HK-2 (cell line): ENCODE measurements around the gene GPX2.

Experiments
- DNase-seq: peaks from one replicate; pipeline ENCODE4 v3.0.0-alpha.2; 2018; ENCODE audit not compliant: unreplicated experiment

GPX2 gene

DNA sequence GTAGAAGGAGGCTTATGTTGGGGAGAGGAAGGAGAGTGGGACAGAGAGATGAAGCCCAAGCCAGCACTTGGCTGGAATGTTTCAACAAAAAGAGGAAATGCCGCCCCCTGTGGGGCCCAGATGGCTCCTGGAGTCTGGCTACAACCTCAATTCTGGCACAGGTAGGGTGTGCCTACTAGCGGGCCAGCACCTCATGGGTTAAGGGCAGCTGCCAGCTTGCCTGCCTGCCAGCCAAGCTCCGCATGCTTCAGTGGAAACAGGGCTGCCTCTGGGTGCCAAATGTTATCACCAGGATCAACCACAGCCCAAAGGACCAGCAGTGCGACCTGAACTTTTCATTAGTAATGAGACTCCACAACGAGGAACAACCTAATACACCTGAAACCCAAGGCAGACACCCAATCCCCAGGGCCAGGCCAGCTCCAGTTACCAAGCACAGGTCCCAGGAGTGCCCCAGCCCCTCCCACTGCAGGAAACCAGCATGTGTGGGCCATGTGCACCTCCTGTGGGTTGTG is 18.3 kb upstream of the GPX2 start:
- DNase-seq = no peak

DNA sequence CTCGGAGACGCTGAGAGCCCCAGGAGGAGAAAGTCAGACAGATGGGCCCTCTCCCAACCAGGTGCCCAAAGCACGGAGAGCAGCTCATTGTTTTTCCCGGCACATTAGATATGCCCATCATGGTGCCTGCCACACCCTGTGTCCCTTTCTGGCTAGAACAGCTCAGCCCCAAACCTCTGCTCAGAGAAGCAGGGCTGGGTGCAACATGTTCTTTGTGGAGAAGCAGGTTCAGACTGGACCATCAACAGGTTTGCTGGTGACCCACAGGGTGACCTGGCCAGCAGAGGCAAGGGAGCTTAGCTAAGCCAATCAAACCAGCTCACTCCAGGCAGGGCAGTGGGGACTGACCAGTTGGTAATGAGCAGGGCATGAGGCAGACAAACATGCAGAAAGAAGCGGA is 16.2 kb upstream of the GPX2 start:
- DNase-seq = no peak

DNA sequence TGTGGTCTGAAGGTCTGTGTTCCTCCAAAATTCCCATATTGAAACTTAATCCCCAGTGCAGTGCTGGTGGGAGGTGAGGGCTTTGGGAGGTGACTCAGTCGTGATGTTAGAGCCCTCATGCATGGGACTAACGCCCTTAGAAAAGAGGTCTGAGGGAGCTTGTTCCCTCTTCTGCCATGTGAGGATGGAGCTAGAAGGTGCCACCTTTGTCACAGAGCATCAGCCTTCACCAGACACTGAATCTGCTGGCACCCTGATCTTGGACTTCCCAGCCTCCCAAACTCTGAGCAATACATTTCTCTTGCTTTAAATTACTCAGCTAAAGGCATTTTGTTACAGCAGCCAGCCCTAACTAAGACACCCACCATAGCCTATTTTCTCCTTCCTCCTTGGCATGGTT is 15.7 kb upstream of the GPX2 start:
- no peak for DNase-seq

DNA sequence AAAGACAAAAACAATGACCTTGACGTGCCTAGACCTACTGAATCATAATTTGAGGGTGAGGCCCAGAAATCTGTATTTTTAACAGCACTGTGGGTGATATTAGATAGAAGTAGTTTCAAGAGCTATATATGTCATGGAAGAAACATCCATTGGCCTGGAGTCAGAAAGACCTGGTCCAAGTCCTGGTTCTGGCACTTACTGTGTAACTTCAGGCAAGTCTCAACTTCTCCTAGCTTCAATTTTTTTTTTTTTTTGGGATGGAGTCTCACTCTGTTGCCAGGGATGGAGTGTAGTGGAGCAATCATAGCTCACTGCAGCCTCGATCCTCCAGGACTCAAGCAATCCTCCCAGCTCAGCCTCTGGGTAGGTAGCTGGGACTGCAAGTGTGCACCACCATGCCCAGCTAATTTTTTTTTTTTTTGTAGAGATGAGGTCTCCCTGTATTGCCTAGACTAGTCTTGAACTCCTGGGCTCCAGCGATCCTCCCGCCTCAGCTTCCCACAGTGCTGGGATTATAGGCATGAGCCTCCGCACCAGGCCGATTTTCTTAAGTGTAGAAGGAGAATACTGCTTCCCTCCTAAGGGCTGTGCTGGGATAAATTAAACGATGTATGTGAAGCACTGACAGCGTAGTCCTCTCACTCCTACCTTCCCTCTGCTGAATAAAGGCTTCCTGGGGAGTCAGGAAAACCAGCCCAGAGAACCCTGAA is 14.3 kb upstream of the GPX2 start:
- no peak for DNase-seq

DNA sequence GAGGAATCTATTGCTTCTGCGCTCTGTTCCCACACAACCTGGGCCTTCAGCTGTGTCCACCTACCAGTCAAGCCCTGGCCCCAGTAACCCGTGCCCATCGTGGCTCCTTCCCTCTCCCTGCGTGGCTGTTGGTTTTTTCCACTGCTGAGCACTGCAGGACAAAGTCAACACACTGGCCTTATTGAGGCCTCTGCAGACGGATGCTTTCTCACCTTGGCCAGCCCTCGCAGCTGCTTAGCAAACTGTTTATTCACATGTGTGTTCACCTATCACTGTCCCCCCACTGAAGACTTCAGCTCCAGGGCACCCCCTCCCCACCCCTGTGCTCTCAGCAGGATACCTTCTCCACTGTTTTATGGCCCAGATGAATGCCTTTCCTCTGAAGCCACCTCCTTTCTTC is 12.8 kb upstream of the GPX2 start:
- no peak for DNase-seq

DNA sequence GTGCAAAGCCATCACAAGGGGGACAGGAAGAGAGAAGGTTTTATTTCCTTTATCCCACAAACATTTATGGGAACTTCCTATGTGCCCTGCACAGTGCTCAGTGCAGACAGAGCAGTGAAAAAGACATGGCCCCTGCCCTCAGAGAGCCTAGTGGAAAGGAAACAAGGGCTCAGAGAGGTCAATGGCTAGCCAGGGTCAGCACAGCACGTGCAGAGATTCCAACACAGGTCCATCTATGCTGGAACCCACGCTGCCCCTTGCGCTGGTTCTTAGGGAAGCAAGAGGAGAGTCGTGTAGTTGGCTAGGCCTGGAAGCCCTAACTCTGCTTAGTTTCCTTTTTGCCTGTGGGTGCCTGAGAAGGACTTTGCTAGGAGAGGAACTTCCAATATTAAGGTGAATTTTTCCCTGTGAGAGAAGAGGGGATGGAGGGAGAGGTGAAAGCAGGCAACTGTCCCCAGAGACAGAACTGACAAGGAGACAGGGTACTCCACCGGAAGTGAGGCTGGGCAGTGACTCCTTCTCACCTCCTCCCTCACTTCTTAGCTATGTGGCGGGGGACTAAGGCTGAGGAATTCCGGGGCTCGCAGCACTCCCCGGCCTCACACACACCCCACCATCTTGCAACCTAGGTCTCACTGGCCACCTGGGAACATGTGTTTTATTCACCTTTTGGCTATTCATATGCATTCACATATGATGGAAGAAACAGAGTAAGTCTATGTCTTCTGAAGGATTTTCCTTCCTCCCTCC is 12.1 kb upstream of the GPX2 start:
- no peak for DNase-seq

DNA sequence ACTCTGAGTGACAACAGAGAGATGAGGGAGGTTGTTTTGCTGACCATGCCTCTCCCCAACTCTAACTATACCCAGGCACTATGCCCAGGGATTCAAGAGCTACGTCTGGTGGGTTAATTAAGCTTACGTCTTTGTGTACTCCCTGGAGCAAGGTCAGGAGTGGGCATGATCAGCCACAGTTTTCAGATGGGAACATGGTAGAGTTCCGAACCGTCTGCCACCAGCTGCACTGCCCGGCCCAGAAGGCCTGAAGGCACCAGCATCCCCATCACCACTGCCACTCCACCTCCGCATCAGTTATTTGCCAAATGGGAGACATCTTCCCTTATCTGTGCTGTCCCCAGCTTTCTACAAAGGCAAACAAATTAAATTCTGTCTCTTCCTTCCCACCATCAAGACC is 11.1 kb upstream of the GPX2 start:
- DNase-seq = no peak

DNA sequence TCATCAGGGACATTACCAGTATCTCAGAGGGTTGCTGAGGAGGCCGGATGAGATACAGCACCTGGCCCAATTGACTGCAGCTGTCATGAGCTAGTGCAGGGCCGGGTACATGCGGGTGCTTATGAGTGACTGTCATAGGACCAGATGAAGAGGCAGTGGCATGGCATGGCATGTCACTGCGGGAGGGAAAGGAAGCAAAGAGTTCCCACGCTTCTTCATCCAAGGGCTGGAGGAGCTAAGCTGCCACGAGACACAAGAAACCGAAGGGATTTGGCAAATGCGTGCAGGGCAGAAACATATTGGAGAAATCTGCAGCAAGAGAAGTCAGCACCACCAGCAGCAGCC is 10.7 kb upstream of the GPX2 start:
- DNase-seq = no peak

DNA sequence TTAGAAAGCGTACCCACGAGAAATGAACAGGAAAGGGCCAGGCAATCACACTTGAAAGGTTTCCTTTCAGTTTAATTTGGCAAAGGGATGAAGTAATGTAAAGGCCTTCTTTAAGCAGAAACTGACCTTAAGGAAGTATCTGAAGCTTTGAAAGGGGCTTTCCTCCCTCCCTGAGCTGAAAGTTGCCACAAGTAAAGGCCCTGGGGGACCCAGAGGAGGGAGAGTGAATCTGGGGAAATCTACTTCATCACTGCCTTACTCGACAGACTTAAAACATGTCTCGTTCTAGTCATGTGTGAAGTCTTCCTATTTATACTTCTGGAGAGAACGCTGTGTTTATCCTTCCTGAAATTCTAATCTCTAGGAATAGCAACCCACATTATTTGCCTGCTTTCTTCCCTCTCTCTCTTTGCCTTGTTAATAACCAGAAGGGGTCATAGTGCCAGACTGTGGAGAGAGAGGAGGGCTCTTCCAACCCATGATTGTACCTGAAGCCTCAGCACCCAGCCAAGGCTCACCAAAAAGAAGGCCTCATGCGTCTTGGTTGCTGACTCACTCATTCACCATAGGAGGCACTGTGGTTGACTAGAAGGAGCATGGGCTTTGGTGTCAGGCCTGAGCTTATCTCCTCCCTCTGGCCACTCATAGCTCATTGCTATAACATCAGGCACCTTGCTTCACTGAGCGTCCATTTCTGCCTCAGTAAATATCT is 10.2 kb upstream of the GPX2 start:
- no peak for DNase-seq

DNA sequence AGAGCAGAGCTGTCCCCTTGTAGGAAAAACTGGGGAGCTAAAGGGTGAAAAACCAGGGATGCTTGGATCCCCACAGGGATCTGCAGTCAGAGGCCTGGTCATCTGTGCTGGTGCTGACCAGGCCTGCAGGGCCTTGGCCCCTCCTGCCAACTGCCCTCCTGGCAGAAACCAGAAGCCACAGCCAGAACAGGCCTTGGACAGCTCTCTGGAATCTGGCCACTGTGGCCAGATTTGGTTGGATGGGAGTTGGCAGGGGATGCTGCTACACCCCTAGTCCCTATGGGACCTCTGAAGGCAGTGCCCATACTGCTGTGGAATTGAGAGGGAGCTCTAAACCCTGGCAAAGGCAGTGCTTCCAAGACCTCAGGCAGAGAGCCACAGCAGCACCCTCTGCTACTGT is 9.2 kb upstream of the GPX2 start:
- no peak for DNase-seq

DNA sequence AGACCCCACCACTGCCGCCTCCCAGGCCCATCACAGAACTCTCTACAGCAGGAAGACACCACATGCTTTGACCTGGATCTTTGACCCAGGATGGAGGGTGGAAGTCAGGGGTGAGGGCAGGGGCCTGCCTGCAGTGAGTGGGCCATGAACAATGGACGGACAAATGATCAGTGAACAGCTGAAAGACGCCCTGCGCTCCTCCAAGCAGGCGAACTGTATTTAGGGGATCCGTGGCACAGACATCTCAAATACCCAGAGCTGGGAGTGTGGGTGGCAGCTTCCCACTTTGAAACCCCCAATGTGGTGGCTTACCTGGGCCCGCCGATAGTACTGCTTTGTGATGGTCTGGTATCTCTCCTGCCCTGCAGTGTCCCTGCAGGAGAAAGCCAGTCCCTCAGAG is 8.7 kb upstream of the GPX2 start:
- DNase-seq = no peak

DNA sequence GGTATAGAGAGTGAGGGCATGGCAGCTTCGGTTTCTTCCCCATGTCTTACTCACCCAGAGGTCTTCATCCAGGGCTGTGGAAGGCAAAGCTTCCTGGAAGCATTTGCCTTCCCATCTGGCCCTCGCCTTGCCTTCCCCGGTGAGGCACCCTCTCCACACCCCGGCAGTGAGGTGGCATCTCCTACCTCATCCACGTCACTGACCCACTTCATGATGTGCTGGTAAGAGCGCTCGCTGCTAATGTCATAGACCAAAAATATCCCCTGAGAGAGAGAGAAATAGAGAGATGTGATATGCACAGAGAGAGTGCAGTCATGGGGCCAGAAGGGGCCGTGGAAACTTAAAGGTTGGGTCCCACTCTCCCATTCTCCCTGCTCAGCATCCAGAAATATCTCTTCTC is 8.3 kb upstream of the GPX2 start:
- DNase-seq = no peak

DNA sequence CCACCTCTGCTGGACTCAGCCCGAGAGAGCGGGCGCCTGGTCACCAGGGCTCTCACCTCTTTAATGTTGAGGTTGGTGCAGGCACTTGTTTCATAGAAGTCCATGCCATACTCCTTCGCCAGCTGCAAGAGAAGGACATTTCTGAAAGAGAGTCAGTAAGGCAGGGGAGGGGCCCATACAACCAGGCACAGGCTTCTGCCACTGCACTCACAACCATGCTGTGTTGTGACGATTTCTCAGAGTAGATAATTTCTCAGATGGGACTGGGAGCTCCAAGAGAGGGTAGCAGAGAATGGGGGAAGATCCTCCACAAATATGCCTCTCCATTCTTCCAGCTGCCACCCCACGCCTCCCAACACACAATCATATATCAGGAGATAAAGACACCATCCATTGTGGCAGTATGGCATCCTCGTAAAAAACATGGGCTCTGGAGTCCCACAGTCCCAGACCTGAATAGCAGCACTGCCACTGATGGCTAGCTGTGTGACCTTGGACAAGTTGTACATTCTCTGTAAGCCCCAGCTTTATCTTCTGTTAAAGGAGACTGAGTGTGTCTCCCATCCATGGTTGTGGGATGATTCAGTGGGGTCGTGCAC is 6.2 kb upstream of the GPX2 start:
- no peak for DNase-seq

DNA sequence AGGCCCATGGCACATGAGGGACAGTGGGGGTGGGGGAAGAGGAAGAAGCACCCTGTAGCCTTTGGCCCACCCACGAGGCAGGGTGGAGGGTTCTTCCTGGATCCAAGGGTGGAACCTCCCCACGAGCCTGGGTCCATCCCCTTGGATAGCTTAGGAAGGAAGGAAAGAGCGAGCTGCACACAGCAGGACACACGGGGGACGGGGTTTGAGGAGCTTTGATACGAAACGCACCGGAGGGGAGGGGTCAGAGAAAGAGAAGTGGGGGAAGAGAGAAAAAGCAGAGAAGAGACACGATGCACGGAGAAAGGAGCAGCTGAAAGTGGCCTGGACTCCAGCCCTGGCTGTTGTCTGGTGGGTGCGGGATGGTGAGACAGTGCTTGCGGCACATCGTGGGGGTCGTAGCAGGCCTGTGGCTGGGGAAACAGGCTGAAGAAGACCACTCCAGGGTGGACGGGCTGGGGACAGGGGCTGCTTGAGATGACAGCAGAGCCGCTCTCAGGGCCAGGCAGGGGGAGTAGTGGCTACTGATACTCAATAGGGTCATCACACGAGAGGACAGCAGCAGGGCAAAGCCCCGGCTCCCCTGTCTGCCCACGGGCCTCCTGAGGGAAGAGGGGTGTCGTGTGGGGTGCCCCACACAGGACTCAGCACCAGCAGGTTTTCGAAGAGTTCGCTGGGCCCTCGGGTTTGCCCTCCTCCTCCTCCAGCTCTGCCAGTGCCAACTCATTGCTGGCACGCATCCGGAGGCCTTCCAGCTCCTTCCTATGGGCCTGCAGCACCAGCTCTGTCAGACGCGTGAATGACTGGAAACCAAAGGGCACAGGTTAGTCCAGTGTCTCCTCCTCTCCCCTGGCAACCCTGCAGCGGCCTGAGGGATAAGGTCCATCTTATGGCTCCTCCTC is 5.4 kb upstream of the GPX2 start:
- DNase-seq = no peak

DNA sequence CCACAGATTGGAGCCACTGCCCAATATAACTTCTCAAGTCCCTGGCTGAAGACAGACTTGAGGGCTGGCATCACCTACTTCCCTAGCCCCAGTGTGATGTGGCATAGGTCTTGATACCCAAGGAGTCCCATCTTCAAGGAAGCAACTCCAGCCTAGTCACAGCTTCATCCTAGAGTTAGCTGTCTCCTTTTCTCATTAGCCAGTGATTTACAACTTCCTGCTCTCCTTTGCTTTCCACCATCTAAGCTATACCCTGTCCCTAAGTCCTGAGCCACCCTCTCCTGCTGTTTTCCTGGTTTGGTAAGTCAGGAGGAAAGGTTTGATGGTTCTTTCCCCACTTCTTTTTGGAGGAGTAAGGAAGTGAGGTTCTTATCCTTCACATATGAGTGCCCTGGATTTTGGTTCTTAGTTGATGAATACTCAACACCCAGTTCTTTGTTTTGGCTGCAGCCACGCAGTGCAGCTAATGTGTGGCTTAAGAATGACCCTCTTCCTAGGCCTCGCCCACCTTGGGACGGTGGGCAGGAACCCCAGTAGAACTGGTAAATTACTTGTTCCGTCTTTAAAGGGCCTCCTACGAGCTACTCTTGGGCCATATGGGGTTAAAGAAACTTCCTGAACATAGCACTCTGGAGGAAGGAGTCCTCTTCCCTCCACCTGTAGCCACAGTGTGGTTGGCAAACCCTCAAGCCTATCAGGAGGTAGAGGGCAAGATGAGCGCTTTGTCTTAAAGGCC is 3.9 kb upstream of the GPX2 start:
- no peak for DNase-seq

DNA sequence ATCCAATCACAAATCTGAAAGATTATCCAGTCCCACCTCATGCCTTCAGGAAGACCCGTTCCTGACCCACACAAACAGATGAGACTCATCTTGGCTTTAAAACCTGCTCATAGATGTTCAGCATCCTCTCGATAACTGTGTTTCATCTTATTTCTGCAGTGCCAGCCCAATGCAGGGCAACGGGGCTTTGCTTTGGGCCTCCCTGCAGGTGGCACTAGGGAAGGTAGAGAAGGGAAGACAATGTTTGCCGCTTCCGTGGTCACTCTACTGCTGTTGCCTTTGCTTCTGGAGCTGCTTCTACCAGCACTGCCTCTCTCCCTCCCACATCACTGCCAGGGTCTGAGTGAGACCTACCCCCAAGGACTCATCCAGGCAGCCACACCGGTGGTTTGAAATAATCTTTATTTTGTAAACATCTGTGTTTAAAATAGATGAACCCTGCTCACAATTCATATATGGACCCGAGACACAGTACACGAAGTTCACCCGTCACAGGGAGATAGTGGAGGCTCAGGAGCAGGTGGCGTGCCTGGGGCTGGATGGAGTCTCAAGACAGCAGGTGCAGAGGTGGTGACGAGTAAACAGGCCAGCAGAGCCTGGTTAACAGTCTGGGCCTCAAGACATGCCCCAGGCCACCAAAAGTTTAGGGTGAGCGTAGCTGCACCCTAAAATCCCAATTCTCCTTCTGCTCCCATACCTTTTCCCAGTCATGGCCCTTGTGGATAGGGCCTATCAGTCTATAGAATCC is 3.1 kb upstream of the GPX2 start:
- no peak for DNase-seq

DNA sequence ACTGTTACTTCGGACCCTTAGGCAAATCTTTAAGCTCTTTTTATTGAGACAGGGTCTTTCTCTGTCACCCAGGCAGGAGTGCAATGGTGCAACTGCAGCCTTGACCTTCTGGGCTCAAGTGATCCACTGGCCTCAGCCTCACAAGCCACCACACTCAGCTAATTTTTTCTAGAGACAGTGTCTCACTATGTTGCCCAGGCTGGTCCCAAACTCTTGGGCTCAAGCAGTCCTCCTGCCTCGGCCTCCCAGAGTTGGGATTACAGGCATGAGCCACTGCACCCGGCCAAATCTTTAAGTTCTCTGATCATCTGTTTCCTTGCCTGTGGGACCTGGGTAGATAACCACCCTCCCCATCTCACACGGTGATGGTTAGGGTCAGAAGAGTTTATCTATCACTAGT is 2.3 kb upstream of the GPX2 start:
- no peak for DNase-seq

DNA sequence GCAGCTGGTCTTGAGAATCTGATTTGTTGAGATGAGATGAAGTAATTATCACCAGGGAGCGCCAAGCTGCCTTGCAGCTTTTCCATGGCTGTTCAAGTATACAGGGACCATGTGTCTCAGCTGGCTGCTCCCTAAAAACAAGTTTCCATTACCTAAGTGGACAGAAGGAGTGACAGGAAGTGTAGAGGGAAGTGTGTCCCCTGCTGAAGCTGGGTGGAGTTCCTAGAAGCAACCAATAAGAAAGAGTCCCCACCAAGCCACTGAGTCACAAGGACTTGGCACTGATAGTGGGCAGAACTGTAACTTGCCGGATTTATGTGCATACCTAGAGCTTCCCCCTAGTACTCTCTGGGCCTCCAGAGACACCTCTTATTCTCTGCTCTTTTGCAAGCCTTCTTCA is 1.5 kb upstream of the GPX2 start:
- DNase-seq = no peak

DNA sequence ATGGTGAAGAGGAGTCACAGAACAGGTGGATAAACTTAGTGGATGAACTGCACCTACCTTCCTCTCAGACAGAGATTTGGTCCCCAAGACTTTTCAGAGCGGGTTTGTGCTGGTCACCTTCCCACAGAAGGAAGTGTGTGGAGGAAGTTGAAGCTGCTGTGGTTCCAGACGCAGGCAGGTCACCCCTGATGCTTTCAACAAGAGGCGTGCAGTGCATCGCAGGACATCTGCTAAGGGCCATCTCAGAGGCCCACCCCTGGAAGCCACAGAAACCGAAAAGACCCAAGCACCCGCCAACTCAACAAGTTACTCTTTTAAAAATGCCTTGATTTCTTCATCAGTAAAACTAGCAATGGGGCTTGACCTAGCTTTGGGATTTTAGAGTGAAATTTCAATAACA is 1.0 kb upstream of the GPX2 start:
- no peak for DNase-seq

DNA sequence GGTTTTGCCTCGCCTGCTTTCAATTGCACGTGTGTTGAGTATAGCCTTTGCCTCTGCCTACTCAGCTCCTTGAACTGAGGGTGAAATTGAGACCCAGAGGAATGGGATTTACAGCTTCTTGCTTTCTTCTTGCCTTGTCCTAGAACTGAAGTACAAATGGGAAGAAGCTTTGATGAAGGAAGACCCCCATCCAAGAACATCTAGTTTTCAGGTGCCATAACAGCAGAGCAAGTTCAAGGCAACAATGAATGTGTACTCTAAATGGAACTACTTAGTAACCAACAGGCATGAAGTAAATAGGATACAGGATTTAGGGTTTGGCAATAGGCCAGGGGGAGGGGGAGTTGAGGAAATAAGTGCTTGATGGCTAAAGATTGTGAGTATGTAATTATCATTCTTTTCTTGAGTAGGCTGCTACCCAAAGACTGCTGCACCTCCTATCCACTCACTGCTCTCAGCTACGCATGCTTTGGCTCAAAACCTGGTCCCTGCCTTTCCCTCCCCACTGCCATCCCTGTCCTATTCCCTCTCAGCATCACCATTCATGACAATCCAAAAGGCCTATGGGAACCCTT is 2.1 kb downstream of the GPX2 start:
- no peak for DNase-seq
